Measurements from ENCODE around the gene STAM2. TPM values are rescaled to one million over a fixed set of nuclear protein-coding genes. Genes with fewer than 3 reads are reported as not detected.

STAM2 gene
- total RNA-seq: 4.0 TPM

DNA sequence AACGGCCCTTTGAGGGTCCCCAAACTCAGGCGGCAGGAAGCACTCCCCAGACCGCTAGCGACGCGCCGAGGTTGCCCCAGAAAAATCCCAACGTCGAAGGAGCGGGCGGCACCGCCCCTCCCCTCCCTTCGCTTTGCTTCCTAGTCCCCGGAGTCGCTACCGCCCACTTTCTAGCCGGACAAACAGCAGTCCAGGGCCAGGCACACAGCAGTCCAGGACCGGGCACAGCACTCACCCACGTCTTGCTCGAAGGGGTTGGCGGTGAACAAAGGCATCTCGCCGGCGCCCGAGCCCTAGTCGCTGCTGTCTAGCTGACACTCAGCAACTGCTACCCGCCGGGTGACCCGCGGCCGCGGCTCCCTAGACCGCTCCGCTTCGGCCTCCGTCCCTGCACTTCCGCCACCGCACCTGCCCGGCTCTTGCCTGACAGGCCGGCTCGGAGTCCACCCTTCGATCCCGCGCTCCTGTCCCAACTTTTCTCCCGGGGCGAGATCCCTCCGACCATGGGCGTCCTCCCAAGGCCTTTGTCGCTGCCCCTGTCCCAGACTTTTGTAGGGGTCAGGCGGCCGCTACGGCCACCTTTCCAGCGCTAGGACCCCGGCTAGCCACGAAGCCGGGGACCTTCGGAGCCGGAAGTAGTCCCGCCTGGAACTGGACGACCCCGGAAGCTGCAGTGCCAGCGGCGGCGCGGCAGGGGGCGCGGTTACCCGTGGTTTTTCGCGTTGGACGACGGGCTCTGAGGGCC is at the start of gene STAM2:
Gene STAM2, minus strand, starts transcription at position 396 of the 745 bp plus-strand sequence. Its CDS starts 121 bp downstream, at position 275.
- Histone ChIP-seq H3K4me1 (peaks cover 3 to 16% of the 10 kb centered on the region in 2 donors), H3K27ac (peak within 1 kb of the TSS; percentile 92 to 99), H3K9me3 (no peaks in the 10 kb centered on the region), H3K27me3 (no peaks in the 10 kb centered on the region), H3K4me3 (peak within 1 kb of the TSS; percentile 75 to 99), H3K36me3 (no peaks in the 10 kb centered on the region)
- peak; percentile 64 to 96 for DNase-seq (ENCODE audit: low spot score in 2 of 2)
- intact Hi-C loops (cut with DNase I): loop anchor here (1.0 to 10.0 kb wide), 5 partner anchors 139 to 542 kb away; partner anchors contain the start of genes ARL5A, FMNL2 and PRPF40A
- TF ChIP-seq, protein P1, sequence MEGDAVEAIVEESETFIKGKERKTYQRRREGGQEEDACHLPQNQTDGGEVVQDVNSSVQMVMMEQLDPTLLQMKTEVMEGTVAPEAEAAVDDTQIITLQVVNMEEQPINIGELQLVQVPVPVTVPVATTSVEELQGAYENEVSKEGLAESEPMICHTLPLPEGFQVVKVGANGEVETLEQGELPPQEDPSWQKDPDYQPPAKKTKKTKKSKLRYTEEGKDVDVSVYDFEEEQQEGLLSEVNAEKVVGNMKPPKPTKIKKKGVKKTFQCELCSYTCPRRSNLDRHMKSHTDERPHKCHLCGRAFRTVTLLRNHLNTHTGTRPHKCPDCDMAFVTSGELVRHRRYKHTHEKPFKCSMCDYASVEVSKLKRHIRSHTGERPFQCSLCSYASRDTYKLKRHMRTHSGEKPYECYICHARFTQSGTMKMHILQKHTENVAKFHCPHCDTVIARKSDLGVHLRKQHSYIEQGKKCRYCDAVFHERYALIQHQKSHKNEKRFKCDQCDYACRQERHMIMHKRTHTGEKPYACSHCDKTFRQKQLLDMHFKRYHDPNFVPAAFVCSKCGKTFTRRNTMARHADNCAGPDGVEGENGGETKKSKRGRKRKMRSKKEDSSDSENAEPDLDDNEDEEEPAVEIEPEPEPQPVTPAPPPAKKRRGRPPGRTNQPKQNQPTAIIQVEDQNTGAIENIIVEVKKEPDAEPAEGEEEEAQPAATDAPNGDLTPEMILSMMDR (IDR thresholded peaks at IDR 0.05): peak; percentile 93 to 98 (median 94)

DNA sequence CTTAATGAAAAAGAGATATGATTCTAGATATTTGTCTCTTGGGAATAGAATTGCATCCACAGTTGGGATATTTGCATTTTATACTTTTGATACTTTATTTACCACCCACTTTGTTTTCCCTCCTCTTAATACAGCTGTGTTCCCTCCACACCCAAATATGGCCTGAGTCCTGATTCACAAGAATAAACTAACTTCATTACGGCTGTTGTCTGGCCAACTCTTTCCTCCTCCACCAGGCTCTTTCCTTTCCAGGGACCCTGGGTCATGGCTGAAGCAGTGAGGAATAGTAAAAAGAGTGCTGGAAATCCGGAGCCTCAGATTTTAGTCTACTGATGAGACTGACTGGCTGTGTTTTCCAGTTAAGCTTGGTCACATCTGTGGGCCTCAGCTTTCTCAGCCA is 48.4 kb upstream of the STAM2 start:
- TF ChIP-seq, protein P1 (IDR thresholded peaks at IDR 0.05): no peak
- Histone ChIP-seq H3K4me3 (no peak overlapping the region), H3K27me3 (no peaks in the 10 kb centered on the region), H3K9me3 (no peaks in the 10 kb centered on the region), H3K4me1 (peaks cover 0 to 16% of the 10 kb centered on the region in 2 donors), H3K27ac (peak overlapping the region; percentile 6 to 26), H3K36me3 (no peaks in the 10 kb centered on the region)
- no peak for DNase-seq (ENCODE audit: low spot score in 2 of 2)
- intact Hi-C loops (cut with DNase I): no loop called here

DNA sequence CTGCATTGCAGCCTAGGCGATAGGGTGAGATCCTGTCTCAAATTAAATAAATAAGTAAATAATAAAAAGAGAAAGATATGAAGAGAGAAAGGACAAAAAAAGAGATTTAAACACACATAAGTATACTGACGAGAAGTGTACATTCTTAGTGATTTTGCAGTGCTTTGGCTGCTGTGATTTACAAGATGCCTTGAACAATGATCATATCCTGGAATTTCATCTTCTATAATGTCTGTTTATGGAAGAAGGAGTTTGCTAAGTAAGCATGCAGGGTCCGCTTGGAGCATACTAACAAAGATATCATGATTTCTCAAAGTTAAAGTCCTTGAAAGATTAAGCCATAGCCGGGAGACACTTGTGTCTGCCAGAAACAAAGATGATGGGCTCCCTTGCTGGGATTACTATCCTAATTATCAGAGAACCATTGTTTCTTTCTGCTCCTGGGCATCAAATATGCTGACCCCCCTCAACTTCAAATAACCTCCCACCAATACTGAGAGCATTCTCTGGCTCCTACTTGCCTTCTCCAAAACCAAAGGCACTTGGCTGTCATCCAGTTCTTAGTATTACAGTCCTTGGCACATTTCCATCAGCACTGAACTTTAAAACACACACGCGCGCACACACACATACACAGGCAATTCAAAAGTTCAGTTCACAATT is 47.5 kb upstream of the STAM2 start:
- Histone ChIP-seq H3K27ac (no peak overlapping the region), H3K4me1 (peaks cover 0 to 16% of the 10 kb centered on the region in 2 donors), H3K4me3 (no peak overlapping the region), H3K27me3 (no peaks in the 10 kb centered on the region), H3K9me3 (no peaks in the 10 kb centered on the region), H3K36me3 (no peaks in the 10 kb centered on the region)
- DNase-seq (ENCODE audit: low spot score in 2 of 2): peak in 1 of 2 donors; percentile 78
- intact Hi-C loops (cut with DNase I): no loop called here
- TF ChIP-seq, protein P1 (IDR thresholded peaks at IDR 0.05): no peak

DNA sequence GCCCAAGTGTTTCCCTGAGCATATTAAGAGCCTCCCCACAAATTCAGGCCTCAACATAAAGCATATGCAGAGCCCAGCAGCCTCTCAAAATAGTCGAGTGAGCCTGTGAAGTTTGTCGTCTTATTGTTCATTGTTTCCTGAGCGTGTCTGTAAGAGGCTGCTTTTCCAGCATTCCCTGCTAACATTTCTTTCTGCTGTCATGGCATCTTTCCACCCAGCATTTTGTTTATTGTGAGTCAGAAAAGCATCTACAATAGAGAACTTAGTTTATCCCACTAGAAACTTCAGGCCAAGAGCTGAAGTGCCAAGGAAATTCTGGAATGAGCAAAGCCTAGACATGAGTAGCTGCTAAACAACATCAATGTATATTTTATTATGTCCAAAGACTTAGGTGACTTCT is 46.3 kb upstream of the STAM2 start:
- peaks cover 0 to 13% of the 10 kb centered on the region in 2 donors for H3K4me1 ChIP-seq
- H3K36me3 ChIP-seq: no peaks in the 10 kb centered on the region
- no peak overlapping the region for H3K4me3 ChIP-seq
- H3K27ac ChIP-seq: no peak overlapping the region
- no peak for DNase-seq (ENCODE audit: low spot score in 2 of 2)
- no peaks in the 10 kb centered on the region for H3K9me3 ChIP-seq
- H3K27me3 ChIP-seq: no peaks in the 10 kb centered on the region
- intact Hi-C loops (cut with DNase I): no loop called here
- TF ChIP-seq, protein P1 (IDR thresholded peaks at IDR 0.05): no peak

DNA sequence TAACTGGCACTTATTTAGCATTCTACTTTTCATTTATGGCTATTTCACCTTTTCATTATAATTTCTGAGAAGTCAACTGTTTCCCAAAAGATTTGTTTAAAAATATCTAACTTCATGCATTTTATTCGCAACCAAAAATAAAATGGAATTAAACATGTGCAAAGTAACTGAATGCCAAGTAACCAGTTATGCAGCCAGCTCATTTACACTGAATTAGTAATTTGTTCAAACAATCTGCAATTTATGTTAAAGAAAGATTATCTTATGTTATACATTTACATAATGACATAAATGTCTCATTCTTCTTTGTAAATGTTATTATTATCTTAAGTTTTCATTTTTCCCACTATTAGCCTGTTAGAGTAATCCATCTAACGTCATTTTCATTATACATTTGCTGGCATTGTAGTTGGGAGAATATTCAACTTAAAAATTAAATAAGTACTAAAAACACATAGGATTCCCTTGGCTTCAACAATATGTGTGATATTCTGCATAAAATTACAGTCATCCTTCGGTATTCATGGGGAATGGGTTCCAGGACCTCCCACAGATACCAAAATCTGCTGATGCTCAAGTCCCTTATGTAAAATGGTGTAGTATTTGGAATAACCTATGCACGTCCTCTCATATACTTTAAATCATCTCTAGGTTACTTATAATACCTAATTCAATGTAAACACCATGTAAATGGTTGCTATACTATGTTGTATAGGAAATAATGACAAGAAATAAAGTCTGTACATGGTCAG is 43.7 kb upstream of the STAM2 start:
- TF ChIP-seq, protein P1 (IDR thresholded peaks at IDR 0.05): no peak
- H3K4me1 ChIP-seq: peaks cover 0 to 11% of the 10 kb centered on the region in 2 donors
- no peaks in the 10 kb centered on the region for H3K27me3 ChIP-seq
- no peaks in the 10 kb centered on the region for H3K9me3 ChIP-seq
- DNase-seq (ENCODE audit: low spot score in 2 of 2): no peak
- intact Hi-C loops (cut with DNase I): no loop called here
- no peak overlapping the region for H3K4me3 ChIP-seq
- no peak overlapping the region for H3K27ac ChIP-seq
- H3K36me3 ChIP-seq: no peaks in the 10 kb centered on the region
